ENCODE data around the gene MAP6D1.

- TF ChIP-seq CTCF (IDR thresholded peaks at IDR 0.05) (no peak), POLR2A (IDR thresholded peaks at IDR 0.05) (no peak), POLR2AphosphoS5 (IDR thresholded peaks at IDR 0.05) (no peak)
Observed at GRCh38 chr3:183779896-183780465, 45.4 kb downstream of the MAP6D1 start.
